HG03575 (cell line): ENCODE results near the gene ERRFI1.
"Not testable (repeated sequence)": the region's sequence is repeated elsewhere in the genome, so short reads cannot be mapped to it uniquely, and the experiment has no call there.

Experiments
- ATAC-seq: cut with Tn5 transposase; IDR thresholded peaks from one replicate; pipeline ENCODE4 v1.9.1; 2021; ENCODE audit not compliant: unreplicated experiment, insufficient number of reproducible peaks, low FRiP score; ENCODE audit errors: extremely low read depth

The ERRFI1 gene

GRCh38 chr1:7985851-7986612 is 40.1 kb downstream of the ERRFI1 start:
- ATAC-seq, result no peak

DNA sequence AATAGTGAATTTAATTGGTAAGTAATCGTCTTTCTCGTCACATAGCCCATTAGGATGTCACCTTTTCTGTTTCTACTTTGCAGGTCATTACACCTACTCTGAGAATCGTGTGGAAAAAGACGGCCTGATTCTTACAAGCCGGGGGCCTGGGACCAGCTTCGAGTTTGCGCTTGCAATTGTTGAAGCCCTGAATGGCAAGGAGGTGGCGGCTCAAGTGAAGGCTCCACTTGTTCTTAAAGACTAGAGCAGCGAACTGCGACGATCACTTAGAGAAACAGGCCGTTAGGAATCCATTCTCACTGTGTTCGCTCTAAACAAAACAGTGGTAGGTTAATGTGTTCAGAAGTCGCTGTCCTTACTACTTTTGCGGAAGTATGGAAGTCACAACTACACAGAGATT is 41.3 kb downstream of the ERRFI1 start:
- no peak for ATAC-seq

DNA sequence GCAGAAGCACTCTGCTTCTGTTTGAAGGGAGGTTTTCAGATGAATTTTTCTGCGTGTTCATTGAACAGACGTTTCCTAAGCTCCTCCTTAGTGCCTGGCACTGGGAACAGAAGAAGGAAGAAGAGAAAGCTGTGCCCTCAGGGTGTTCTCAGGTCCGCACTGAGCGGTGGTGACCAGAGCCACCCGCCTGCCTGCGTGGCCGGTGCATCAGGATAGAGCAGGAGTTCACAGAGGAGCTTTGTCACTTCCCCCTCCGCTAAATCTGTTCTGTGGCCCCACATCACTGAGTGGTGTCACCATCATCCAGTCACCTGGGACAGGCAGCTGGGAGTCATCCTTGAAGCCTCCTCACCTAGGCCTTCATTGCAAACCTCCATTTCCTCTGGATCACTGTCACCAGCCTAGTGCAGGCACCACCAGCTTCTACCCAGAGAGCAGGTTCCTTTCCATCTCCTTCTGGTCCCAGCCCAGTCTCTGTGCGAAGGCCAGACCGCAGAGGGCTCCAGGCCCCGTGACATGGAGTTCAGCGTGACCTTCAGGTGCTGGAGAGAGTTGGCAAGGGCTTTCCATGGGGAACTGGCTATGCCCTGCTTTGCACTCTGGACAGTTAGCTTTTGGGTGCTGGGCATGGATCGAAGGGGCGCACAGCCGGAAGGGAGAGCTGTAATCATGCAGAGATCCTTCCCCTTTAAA is 42.9 kb downstream of the ERRFI1 start:
- ATAC-seq, result no peak

DNA sequence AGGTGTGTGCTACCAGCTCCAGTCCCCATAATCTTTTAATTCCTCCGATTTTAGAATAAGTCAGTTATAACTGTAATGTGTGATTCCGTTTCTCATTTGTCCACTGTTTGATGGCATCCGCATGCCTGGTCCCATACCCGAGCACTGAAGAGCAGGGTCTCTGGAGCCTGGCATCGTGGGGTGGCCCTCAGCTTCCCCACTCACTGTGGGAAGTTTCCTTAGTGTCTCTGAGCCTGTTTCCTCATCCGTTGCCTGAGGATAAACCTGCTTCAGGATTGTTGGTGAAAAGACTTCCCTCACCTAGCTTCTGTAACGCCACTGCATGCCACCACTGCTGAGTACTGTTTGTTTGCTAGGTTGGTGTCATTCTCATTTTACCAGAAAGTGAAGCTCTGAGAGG is 45.1 kb downstream of the ERRFI1 start:
- no peak for ATAC-seq

GRCh38 chr1:7975212-7975865 is 50.8 kb downstream of the ERRFI1 start:
- no peak for ATAC-seq

DNA sequence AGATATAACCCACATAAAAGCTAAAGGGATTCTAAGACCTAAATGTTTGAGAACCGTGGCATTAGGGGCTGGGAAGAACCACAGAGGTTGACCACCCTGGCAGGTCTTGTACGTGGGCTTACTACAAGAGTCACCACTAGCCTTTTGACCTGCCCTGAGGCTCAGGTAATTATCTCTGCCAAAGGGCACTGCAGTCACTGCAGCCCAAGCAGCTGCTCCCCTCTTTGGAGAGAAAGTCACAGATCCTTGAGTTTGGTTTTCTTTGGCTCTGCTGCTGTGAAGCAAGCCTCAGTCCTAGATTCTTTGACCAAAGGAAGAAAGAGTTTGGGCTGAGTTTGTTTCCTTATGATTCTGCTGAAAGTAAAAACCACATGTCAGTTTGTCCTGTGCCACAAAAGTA is 53.0 kb downstream of the ERRFI1 start:
- ATAC-seq, result no peak

DNA sequence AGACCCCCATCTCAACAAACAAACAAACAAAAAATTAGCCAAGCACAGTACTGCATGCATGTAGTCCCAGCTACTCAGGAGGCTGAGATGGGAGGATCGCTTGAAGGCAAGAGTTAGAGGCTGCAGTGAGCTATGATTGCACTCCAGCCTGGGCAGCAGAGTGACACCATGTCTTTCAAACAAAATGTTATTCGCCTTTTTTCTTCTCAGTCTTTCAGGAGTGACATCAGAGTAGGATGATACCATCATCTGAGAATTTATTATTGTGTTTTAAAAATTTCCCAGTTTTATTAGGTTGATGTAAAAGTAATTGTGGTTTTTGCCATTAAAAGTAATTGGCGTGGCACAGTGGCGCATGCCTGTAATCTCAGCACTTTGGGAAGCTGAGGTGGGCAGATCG is 53.8 kb downstream of the ERRFI1 start:
- no peak for ATAC-seq

DNA sequence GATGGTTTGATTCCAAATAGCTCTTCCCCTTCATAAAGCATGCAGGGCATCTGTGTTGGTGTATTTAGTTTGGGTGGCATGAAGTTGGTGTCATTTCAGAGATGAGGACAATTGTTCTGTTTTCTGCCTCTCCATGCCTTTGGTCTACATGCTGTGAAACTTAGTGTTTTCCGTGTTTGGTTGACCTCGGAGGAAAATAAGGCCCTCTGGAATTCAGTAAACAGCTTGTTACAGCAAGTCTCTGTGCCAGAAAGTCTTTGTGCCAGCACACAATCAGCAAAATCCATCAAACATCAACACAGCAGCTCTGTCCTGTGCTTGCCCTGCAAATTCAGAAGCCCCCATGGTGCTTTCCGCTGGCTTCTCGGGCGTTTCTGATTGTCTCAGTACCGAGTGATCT is 55.1 kb downstream of the ERRFI1 start:
- no peak for ATAC-seq

GRCh38 chr1:7970246-7970645 is 55.9 kb downstream of the ERRFI1 start:
- ATAC-seq, result no peak

DNA sequence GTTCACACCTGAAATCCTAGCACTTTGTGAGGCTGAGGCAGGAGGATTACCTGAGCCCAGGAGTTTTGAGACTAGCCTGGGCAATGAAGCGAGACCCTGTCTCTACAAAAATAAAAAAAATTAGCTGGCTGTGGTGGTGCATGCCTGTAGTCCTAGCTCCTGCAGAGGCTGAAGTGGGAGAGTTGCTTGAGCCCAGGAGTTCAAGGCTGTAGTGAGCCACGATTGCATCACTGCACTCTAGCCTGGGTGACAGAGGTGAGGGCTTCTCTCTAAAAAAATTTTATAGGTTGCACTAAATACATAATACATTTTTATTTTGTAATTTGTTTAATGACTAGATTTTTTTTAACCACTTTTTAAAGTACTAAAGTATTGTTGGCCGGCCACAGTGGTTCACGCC is 58.5 kb downstream of the ERRFI1 start:
- no peak for ATAC-seq

DNA sequence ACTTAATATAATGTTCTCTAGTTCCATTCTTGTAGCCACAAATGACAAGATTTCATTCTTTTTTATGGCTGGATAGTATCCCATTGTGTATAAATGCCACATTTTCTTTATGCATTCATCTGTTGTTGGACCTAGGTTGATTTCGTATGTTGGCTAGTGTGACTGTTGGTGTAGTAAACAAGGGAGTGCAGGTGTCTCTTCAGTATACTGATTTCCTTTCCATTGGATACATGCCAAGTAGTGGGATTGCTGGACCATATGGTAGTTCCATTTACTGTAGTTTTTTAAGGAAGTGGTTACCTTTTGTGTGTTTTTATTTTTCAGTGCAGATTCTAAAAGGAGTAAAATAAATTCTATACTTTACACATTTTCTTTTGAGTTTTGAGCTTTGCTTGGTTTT is 58.9 kb downstream of the ERRFI1 start:
- ATAC-seq, result no peak

DNA sequence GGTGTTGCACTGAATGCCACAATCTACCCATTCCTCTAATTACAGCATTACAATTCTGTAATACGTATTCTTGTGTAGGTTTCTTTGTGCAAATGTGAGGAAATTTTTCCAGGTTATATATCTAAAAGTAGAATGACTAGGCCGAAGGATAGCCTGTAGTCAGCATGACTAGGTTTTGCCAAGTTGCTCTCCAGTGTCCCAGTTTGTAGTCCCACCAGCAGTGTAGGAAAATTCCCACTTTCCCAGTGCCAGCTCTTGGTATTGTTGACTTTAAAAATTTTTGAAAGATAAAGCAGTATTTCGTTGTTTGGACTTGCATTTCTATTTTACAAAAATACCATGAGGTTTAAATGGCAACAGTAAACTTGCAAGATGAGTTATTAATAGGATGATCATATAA is 61.6 kb downstream of the ERRFI1 start:
- no peak for ATAC-seq

- ATAC-seq, result not testable (repeated sequence)
Observed at GRCh38 chr1:7963841-7964240, 62.3 kb downstream of the ERRFI1 start.

- ATAC-seq, result not testable (repeated sequence)
Observed at GRCh38 chr1:7963378-7963730, 62.8 kb downstream of the ERRFI1 start.

GRCh38 chr1:7962636-7963377 is 63.3 kb downstream of the ERRFI1 start:
- ATAC-seq, result no peak

DNA sequence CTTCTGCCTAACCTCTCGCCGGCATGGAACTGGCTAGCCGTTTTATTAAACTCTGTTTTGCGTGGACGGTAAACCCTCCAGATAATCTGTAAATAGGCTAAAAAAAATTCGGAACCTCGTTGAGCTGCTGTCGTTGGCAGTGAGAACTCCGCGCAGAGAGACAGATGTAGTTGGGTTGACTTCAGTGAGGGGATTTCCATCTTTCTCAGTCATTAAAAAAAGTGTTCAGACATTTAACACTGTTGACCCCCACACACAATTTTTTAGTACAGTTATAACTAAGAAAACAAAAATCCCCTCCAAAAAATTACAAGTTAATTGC is 64.1 kb downstream of the ERRFI1 start:
- no peak for ATAC-seq
